HEK293 (cell line): Measurements from ENCODE around the gene ALOXE3.

ENCODE experiments used
- CTCF ChIA-PET: fragments of 350-600 bp; formaldehyde crosslinking; extraction: SDS; loops from one replicate; lab custom pipeline; 2021; ENCODE audit warnings: antibody characterized with exemption; lab: Yijun Ruan, JAX
- POLR2A ChIA-PET: fragments of 300-600 bp; formaldehyde crosslinking; extraction: SDS; loops from one replicate; lab custom pipeline; 2020; ENCODE audit warnings: antibody characterized with exemption, inconsistent platforms; lab: Yijun Ruan, JAX
- H3K27ac ChIP-seq: fragments of 200-500 bp; sonication (Bioruptor generic); 2 replicates; pipeline ENCODE4 v1.5.1; 2014; ENCODE audit warnings: low read depth, low read length, control low read depth, inconsistent platforms; ENCODE audit errors: extremely low read depth
- H3K36me3 ChIP-seq, 2 experiments: fragments of 200-500 bp in 1 of 2; sonication (Bioruptor generic) in 1 of 2; 1 replicate in 1 of 2; 2 replicates in 1 of 2; pipeline ENCODE4 v1.5.1; 2014 to 2017; ENCODE audit warnings: inconsistent platforms in 2 of 2, low read length in 2 of 2; ENCODE audit not compliant: control insufficient read depth in 2 of 2, insufficient read depth in 1 of 2
- H3K4me1 ChIP-seq: fragments of 200-500 bp; sonication (Bioruptor generic); 2 replicates; pipeline ENCODE4 v1.5.1; 2014; ENCODE audit warnings: mild to moderate bottlenecking, low read length, inconsistent platforms; ENCODE audit not compliant: control insufficient read depth, insufficient read depth
- H3K4me3 ChIP-seq: 2 replicates; pipeline ENCODE4 v1.5.1; 2011; ENCODE audit warnings: low read depth, mild to moderate bottlenecking, control low read depth, low read length, moderate library complexity
- H3K9me3 ChIP-seq: fragments of 200-500 bp; sonication (Bioruptor generic); 2 replicates; pipeline ENCODE4 v1.5.1; 2014; ENCODE audit warnings: low read depth, low read length, inconsistent platforms; ENCODE audit not compliant: control insufficient read depth, insufficient read depth
- AEBP2 ChIP-seq: fragments of 450-650 bp; formaldehyde crosslinking; IDR thresholded peaks from 2 replicates; pipeline ENCODE4 v1.5.1; 2016; ENCODE audit warnings: missing biosample characterization, missing genetic modification characterization, borderline replicate concordance
- BCL11B ChIP-seq: fragments of 450-650 bp; formaldehyde crosslinking; IDR thresholded peaks from 2 replicates; pipeline ENCODE4 v1.5.1; 2016; ENCODE audit warnings: low read depth, missing biosample characterization, missing genetic modification characterization
- IKZF3 ChIP-seq: fragments of 450-650 bp; IDR thresholded peaks from 2 replicates; pipeline ENCODE4 v1.5.0; 2018; ENCODE audit warnings: missing biosample characterization, mild to moderate bottlenecking, missing genetic modification characterization, moderate library complexity
- KLF7 ChIP-seq: fragments of 450-650 bp; formaldehyde crosslinking; IDR thresholded peaks from 2 replicates; pipeline ENCODE4 v1.5.1; 2016; ENCODE audit warnings: missing biosample characterization, missing genetic modification characterization, borderline replicate concordance
- REPIN1 ChIP-seq: fragments of 450-650 bp; formaldehyde crosslinking; IDR thresholded peaks from 2 replicates; pipeline ENCODE4 v1.5.1; 2017; ENCODE audit warnings: missing biosample characterization, missing genetic modification characterization, low read depth
- SP3 ChIP-seq: fragments of 450-650 bp; formaldehyde crosslinking; IDR thresholded peaks from 2 replicates; pipeline ENCODE4 v1.5.1; 2016; ENCODE audit warnings: missing biosample characterization, missing genetic modification characterization
- ZBTB1 ChIP-seq: fragments of 450-650 bp; formaldehyde crosslinking; IDR thresholded peaks from 2 replicates; pipeline ENCODE4 v1.5.1; 2016; ENCODE audit warnings: missing biosample characterization, missing genetic modification characterization
- ZBTB20 ChIP-seq: fragments of 450-650 bp; formaldehyde crosslinking; IDR thresholded peaks from 2 replicates; pipeline ENCODE4 v1.5.1; 2016; ENCODE audit warnings: missing biosample characterization, missing genetic modification characterization
- ZBTB6 ChIP-seq: fragments of 450-650 bp; formaldehyde crosslinking; IDR thresholded peaks from 2 replicates; pipeline ENCODE4 v1.5.1; 2017; ENCODE audit warnings: missing biosample characterization, missing genetic modification characterization
- ZFP69B ChIP-seq: fragments of 450-650 bp; formaldehyde crosslinking; IDR thresholded peaks from 2 replicates; pipeline ENCODE4 v1.5.1; 2016; ENCODE audit warnings: missing biosample characterization, missing genetic modification characterization
- ZNF112 ChIP-seq: fragments of 450-650 bp; formaldehyde crosslinking; IDR thresholded peaks from 2 replicates; pipeline ENCODE4 v1.5.0; 2017; ENCODE audit warnings: missing biosample characterization, missing genetic modification characterization
- ZNF138 ChIP-seq: fragments of 450-650 bp; formaldehyde crosslinking; IDR thresholded peaks from 2 replicates; pipeline ENCODE4 v1.5.1; 2016; ENCODE audit warnings: missing biosample characterization, missing genetic modification characterization, borderline replicate concordance
- ZNF157 ChIP-seq: fragments of 450-650 bp; formaldehyde crosslinking; IDR thresholded peaks from 2 replicates; pipeline ENCODE4 v1.5.1; 2016; ENCODE audit warnings: missing biosample characterization, missing genetic modification characterization
- ZNF248 ChIP-seq: fragments of 450-650 bp; formaldehyde crosslinking; IDR thresholded peaks from 2 replicates; pipeline ENCODE4 v1.5.1; 2017; ENCODE audit warnings: missing biosample characterization, missing genetic modification characterization
- ZNF302 ChIP-seq: fragments of 450-650 bp; formaldehyde crosslinking; IDR thresholded peaks from 2 replicates; pipeline ENCODE4 v1.5.1; 2016; ENCODE audit warnings: missing biosample characterization, missing genetic modification characterization, low read depth
- ZNF404 ChIP-seq: fragments of 450-650 bp; formaldehyde crosslinking; IDR thresholded peaks from 2 replicates; pipeline ENCODE4 v1.5.1; 2017; ENCODE audit warnings: missing biosample characterization, missing genetic modification characterization
- ZNF433 ChIP-seq: fragments of 450-650 bp; formaldehyde crosslinking; IDR thresholded peaks from 2 replicates; pipeline ENCODE4 v1.5.1; 2016; ENCODE audit warnings: missing biosample characterization, missing genetic modification characterization, low read depth
- ZNF449 ChIP-seq: fragments of 450-650 bp; formaldehyde crosslinking; IDR thresholded peaks from 2 replicates; pipeline ENCODE4 v1.5.1; 2017; ENCODE audit warnings: missing biosample characterization, mild to moderate bottlenecking, missing genetic modification characterization, moderate library complexity
- ZNF510 ChIP-seq: fragments of 450-650 bp; formaldehyde crosslinking; IDR thresholded peaks from 2 replicates; pipeline ENCODE4 v1.5.1; 2018; ENCODE audit warnings: mild to moderate bottlenecking, missing genetic modification characterization, missing biosample characterization; ENCODE audit not compliant: insufficient replicate concordance
- ZNF596 ChIP-seq: fragments of 450-650 bp; IDR thresholded peaks from 2 replicates; pipeline ENCODE4 v1.5.0; 2018; ENCODE audit warnings: missing biosample characterization, mild to moderate bottlenecking, missing genetic modification characterization, moderate library complexity
- ZNF654 ChIP-seq: fragments of 450-650 bp; formaldehyde crosslinking; IDR thresholded peaks from 2 replicates; pipeline ENCODE4 v1.5.1; 2016; ENCODE audit warnings: low read depth, missing biosample characterization, missing genetic modification characterization
- ZNF692 ChIP-seq: fragments of 450-650 bp; formaldehyde crosslinking; IDR thresholded peaks from 2 replicates; pipeline ENCODE4 v1.5.1; 2016; ENCODE audit warnings: missing biosample characterization, missing genetic modification characterization
- ZNF704 ChIP-seq: fragments of 450-650 bp; formaldehyde crosslinking; IDR thresholded peaks from 2 replicates; pipeline ENCODE4 v1.5.1; 2016; ENCODE audit warnings: missing biosample characterization, missing genetic modification characterization
- ZNF76 ChIP-seq: fragments of 450-650 bp; formaldehyde crosslinking; IDR thresholded peaks from 2 replicates; pipeline ENCODE4; 2016; ENCODE audit warnings: low read depth, missing biosample characterization, missing genetic modification characterization, borderline replicate concordance
- ZNF792 ChIP-seq: fragments of 450-650 bp; formaldehyde crosslinking; IDR thresholded peaks from 2 replicates; pipeline ENCODE4 v1.5.1; 2016; ENCODE audit warnings: missing biosample characterization, missing genetic modification characterization
- ZNF837 ChIP-seq: fragments of 450-650 bp; formaldehyde crosslinking; IDR thresholded peaks from 2 replicates; pipeline ENCODE4 v1.5.1; 2016; ENCODE audit warnings: missing biosample characterization, missing genetic modification characterization

ALOXE3 gene

GRCh38 chr17:8162997-8163977 lies 45.0 kb upstream of the ALOXE3 start (continued):
- TF ChIP-seq ZNF837 (tag by site-specific recombination) (no peak), ZBTB6 (tag by site-specific recombination) (no peak), AEBP2 (tag by site-specific recombination) (no peak), ZBTB20 (peak; percentile 38), ZBTB1 (peak; percentile 84; the same call in 1 of the 2 replicates), ZNF76 (no peak), BCL11B (tag by site-specific recombination) (no peak), SP3 (tag by site-specific recombination) (peak; percentile 77), ZNF404 (tag by site-specific recombination) (no peak), ZNF692 (tag by site-specific recombination) (no peak), ZNF248 (tag by site-specific recombination) (no peak), ZNF157 (no peak), REPIN1 (no peak), ZNF596 (tag by site-specific recombination) (no peak), IKZF3 (tag by site-specific recombination) (no peak)

GRCh38 chr17:8162233-8162996 lies 44.1 kb upstream of the ALOXE3 start, which contains the start of gene VAMP2:
Gene VAMP2 (minus strand): TSS chr17:8162948. CDS start chr17:8162879, 69 bp downstream.
- POLR2A ChIA-PET = interaction anchor here (0.6 to 1.6 kb wide), 3 partner anchors 9 to 31 kb away, joined by 4 to 7 read pairs (median 4); no protein-coding TSS in a partner anchor
- peaks cover 15 to 34% of the 10 kb centered on the region in 2 experiments; a peak in 2 of 3 replicates for H3K36me3 ChIP-seq
- peak within 1 kb of the TSS; percentile 89 for H3K4me3 ChIP-seq
- peaks cover 24% of the 10 kb centered on the region for H3K4me1 ChIP-seq
- CTCF ChIA-PET = no interaction called here
- H3K27ac ChIP-seq = peak within 1 kb of the TSS; percentile 96
- no peaks in the 10 kb centered on the region for H3K9me3 ChIP-seq
- TF ChIP-seq ZNF112 (tag by site-specific recombination) (no peak), ZNF704 (tag by site-specific recombination) (no peak), KLF7 (tag by site-specific recombination) (peak; percentile 51), ZNF138 (no peak), BCL11B (tag by site-specific recombination) (no peak), ZNF792 (tag by site-specific recombination) (no peak), ZNF510 (tag by site-specific recombination) (no peak), ZNF302 (tag by site-specific recombination) (no peak), ZNF654 (no peak), ZNF433 (tag by site-specific recombination) (no peak), ZFP69B (tag by site-specific recombination) (no peak), ZNF449 (no peak)
